IPS-18c (cell line): ENCODE measurements around the gene RPS10.
A peak's percentile ranks its signal among the peaks of the same experiment; 100 is the strongest.

Source experiments
- H3K4me3 ChIP-seq: 2 replicates; pipeline ENCODE4 v1.7.0; 2013; ENCODE audit warnings: low read depth, mild to moderate bottlenecking, low read length, moderate library complexity; ENCODE audit not compliant: insufficient read depth
- H3K9me3 ChIP-seq: one replicate; pipeline ENCODE4 v1.6.1; 2013; ENCODE audit warnings: mild to moderate bottlenecking, low read length, moderate library complexity; ENCODE audit not compliant: control insufficient read depth, insufficient read depth

Gene RPS10

DNA sequence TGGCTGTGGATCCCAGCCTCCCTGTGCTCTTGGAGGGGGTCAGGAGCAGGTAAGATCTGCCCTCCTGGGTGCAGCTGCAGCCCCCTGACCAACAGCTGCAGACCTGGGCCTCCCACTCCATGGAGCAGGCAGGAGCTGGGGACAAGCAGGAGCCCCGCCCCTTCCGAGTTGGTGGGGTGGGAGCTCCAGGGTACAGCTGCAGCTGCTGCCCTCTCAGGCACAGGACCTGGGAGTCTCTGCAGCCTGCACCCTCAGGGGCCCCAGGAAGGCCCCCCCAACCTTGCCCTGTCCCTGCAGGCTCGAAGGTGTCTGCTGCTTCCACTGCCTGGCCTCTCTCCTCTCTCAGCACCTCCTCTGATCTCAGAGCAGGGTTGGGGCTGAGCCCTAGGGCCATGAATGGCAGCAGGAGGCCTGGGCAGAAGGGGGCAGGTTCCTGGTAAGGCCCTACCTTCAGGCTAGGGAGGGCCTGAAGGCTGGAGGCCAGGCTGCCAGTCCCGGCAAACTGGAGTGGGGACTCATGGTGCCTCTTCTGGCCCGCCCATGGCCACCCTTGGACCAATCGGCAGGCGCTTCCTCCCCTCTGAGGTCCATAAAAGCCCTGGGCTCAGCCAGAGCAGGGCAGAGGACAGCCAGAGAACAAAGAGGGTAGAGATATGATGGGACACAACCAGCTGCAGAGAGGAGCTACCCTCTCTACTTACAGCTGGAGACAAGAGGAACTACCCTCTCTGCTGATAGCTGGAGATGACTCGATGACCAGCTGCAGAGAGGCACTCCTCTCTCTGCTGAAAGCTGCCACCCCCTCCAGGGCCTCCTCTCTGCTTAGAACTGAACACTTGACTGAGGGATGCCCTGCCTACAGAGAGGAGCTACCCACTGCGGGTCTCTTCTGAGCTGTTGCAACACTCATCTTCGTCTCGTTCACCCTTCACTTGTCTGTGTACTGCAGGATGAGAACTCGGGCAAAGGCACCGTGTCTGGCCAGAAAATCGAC lies 32.2 kb upstream of the RPS10 start:
- Histone ChIP-seq H3K9me3 (no peaks in the 10 kb centered on the region), H3K4me3 (no peak overlapping the region)

GRCh38 chr6:34457382-34457741 lies 31.5 kb upstream of the RPS10 start:
- Histone ChIP-seq H3K4me3 (no peak overlapping the region), H3K9me3 (no peaks in the 10 kb centered on the region)

DNA sequence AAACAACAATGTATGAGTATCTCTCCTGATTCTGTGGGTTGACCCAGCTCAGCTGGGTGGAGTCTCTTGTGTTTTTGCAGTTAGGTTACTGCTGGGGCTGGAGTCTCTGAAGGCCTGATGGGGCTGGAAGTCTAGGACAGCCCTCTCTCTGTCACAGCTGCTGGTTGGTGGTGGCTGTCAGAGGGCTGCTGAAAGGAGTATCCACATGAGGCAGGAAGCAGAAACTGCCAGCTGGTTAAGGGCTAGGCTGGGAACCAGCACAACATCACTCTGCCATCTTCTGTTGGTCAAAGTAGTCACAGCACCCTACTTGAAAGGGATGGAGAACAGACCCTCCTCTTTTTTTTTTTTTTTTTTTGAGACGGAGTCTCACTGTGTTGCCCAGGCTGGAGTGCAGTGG lies 30.0 kb upstream of the RPS10 start:
- Histone ChIP-seq H3K4me3 (no peak overlapping the region), H3K9me3 (peaks cover 1% of the 10 kb centered on the region)

DNA sequence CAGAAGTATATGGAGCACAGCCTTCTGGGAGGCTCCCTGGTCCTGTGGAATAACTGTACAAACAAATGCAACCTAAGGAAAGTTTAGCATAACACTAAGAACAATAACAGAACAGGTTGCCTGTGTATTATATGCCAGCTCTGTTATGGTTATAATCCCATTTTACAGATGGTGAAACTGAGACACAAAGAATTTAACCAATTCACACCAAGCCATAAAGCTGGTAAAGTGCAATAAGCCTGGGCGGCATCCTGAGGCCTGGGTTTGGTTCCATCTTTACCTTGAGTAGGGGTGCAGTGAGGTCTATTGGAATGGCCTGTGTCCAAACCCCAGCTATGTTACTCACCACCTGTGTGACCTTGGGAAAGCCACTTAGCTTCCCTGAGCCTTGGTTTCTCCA lies 25.3 kb upstream of the RPS10 start:
- Histone ChIP-seq H3K4me3 (no peak overlapping the region), H3K9me3 (peaks cover 5% of the 10 kb centered on the region)

DNA sequence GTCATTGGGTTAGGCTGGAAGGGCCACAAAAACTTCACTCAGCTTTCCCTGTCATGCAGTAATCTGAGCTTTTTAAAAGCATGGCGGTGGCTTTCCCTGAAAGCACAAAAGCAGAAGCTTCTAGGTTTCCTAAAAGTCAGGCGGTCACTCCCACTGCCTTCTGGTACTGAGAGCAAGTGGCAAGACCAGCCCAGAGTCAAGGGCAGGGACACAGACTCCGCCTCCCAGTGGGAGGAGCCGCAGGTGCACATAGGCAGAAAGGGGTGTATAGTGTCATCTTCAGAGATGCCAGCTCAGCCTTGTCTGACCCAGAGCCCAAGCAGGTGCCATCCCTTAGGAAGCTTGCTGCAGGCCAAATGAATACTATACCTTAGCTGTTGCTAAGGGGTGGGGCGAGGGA lies 22.0 kb upstream of the RPS10 start:
- H3K4me3 ChIP-seq: no peak overlapping the region
- H3K9me3 ChIP-seq: peaks cover 7% of the 10 kb centered on the region

GRCh38 chr6:34447386-34447785 lies 21.5 kb upstream of the RPS10 start:
- peaks cover 9% of the 10 kb centered on the region for H3K9me3 ChIP-seq

GRCh38 chr6:34445313-34445860 lies 19.5 kb upstream of the RPS10 start:
- H3K9me3 ChIP-seq: peaks cover 6% of the 10 kb centered on the region
- H3K4me3 ChIP-seq: no peak overlapping the region

More at GRCh38 chr6:34447386-34447785, 21.5 kb upstream of the RPS10 start:
- H3K4me3 ChIP-seq: no peak overlapping the region

- H3K9me3 ChIP-seq: peaks cover 4% of the 10 kb centered on the region
- no peak overlapping the region for H3K4me3 ChIP-seq
Observed at GRCh38 chr6:34441526-34441925, 15.7 kb upstream of the RPS10 start.

DNA sequence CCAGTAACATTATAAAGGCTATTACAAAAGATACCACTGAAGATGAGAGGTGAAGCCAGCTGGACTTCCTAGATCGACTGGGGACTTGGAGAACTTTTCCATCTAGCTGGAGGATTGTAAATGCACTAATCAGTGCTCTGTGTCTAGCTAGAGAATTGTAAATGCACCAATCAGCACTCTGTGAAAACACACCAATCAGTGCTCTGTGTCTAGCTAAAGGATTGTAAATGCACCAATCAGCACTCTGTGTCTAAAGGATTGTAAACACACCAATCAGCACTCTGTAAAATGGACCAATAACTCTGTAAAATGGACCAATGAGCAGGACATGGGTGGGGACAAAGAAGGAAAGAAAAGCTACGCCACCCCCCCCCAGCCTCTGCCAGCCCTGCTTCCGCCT lies 13.6 kb upstream of the RPS10 start:
- Histone ChIP-seq H3K4me3 (no peak overlapping the region), H3K9me3 (peaks cover 2% of the 10 kb centered on the region)

DNA sequence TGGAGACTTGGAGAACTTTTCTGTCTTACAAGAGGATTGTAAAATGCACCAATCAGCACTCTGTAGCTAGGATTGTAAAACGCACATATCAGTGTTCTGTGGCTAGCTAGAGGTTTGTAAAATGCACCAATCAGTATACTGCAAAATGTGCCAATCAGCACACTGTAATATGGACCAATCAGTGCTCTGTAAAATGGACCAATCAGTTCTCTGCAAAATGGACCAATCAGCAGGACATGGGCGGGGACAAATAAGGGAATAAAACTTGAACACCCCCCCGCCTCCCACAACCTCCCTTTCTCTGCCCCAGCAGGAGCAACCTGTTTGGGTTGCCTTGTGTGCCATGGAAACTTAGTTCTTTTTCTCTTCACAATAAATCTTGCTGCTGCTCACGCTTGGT lies 12.8 kb upstream of the RPS10 start:
- H3K4me3 ChIP-seq: no peak overlapping the region
- peaks cover 2% of the 10 kb centered on the region for H3K9me3 ChIP-seq

- peaks cover under 1% of the 10 kb centered on the region for H3K9me3 ChIP-seq
Observed at GRCh38 chr6:34437644-34437970, 11.7 kb upstream of the RPS10 start.

GRCh38 chr6:34436803-34437643 lies 11.2 kb upstream of the RPS10 start:
- Histone ChIP-seq H3K9me3 (no peaks in the 10 kb centered on the region), H3K4me3 (no peak overlapping the region)

More at GRCh38 chr6:34437644-34437970, 11.7 kb upstream of the RPS10 start:
- no peak overlapping the region for H3K4me3 ChIP-seq

GRCh38 chr6:34435916-34436315 lies 10.0 kb upstream of the RPS10 start:
- no peak overlapping the region for H3K4me3 ChIP-seq
- H3K9me3 ChIP-seq: no peaks in the 10 kb centered on the region

GRCh38 chr6:34425132-34425497 lies 754 bp downstream of the RPS10 start:
- H3K9me3 ChIP-seq: no peaks in the 10 kb centered on the region
- peak overlapping the region; percentile 80 for H3K4me3 ChIP-seq

DNA sequence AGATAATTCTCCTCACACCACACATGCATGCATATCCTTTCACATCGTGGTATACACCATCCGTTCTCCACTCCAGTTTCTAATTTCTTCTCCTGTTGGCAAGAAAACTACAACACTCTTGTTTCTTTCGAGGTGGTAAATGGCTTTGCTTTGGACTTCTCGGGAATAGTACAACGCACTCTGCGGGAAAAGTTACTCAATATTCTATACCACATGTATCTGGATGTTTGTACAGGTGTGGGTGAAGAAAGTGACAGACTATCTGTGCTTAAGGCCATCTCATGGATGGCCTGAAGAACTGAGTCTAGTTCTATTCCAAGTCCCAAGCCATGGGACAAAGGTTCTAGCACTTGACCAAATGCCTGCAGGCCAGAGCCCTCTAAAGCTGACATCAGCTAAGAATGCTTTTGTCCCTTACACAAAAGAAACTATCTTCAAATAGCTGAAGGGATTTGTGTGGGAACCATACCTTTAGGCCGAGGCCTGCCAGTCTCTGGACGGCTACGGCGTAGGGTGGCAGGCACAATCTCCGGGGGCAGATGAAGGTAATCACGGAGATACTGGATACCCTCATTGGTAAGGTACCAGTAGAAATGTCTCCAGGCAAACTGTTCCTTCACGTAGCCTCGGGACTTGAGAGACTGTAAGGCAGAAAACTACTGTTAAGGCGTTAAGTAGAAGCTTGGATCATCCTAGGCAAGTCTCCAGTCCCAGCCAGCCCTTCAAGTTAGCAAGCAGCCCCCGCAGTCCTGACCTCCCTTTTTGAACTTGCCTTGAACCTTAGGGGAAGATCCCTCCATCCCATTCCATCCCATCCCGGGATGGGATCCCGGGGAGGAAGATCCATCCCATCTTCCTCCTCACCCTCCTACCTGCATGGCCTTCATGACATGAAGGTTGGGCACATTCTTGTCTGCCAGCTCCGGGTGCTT lies 1.4 kb downstream of the RPS10 start:
- H3K9me3 ChIP-seq: no peaks in the 10 kb centered on the region
- peak overlapping the region; percentile 80 for H3K4me3 ChIP-seq

- H3K4me3 ChIP-seq: no peak overlapping the region
Observed at GRCh38 chr6:34423254-34423653, 2.6 kb downstream of the RPS10 start.

DNA sequence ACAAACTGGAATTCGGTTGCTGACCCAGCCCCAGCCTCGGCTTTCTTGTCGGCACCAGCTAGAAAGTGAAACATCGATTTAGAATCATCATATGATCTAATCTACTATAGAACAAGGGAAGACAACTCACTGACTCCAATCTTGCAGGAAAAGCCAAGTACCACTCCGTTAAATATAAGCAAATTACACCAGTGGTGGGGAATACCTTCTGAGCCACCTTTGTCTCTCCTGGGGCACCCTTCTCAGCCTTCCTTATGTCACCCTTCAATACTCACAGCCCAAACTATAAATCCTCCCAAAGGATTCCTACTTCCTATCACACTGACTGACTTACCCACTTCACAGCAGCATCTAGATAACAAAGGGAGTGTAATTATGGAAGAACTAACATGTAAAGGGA lies 7.5 kb downstream of the RPS10 start:
- H3K9me3 ChIP-seq: no peaks in the 10 kb centered on the region

More at GRCh38 chr6:34423254-34423653, 2.6 kb downstream of the RPS10 start:
- no peaks in the 10 kb centered on the region for H3K9me3 ChIP-seq

More for the DNA sequence above, 7.5 kb downstream of the RPS10 start:
- no peak overlapping the region for H3K4me3 ChIP-seq
